ENCODE data around the gene TMEM150A.

GRCh38 chr2:85600235-85600575, 2.3 kb downstream of the TMEM150A start:
- TF ChIP-seq FOXM1 (IDR thresholded peaks at IDR 0.05; ENCODE audit: borderline replicate concordance) (no peak), BHLHE40 (IDR thresholded peaks at IDR 0.05; ENCODE audit: borderline replicate concordance) (no peak), NFRKB (IDR thresholded peaks at IDR 0.05) (no peak), SP1 (IDR thresholded peaks at IDR 0.05) (no peak), ELF4 (IDR thresholded peaks at IDR 0.05) (no peak), FOXK2 (IDR thresholded peaks at IDR 0.05) (no peak), FOXA1 (IDR thresholded peaks at IDR 0.05) (no peak), PKNOX1 (IDR thresholded peaks at IDR 0.05) (no peak), ZNF384 (IDR thresholded peaks at IDR 0.05) (no peak), TARDBP (IDR thresholded peaks at IDR 0.05) (no peak), ARNT (IDR thresholded peaks at IDR 0.05) (no peak), L3MBTL2 (conservative IDR thresholded peaks at IDR 0.05) (no peak)
